ENCODE measurements around the gene APBA2. TPM values are rescaled to one million over a fixed set of nuclear protein-coding genes. Genes with fewer than 3 reads are reported as not detected.

Gene APBA2
- total RNA-seq, 1 donor from 2014 or later = 19.6 TPM

GRCh38 chr15:28927043-28927442, 41.3 kb downstream of the APBA2 start:
- Histone ChIP-seq H3K27me3 (no peaks in the 10 kb centered on the region), H3K9me3 (no peaks in the 10 kb centered on the region), H3K27ac (no peak overlapping the region), H3K4me1 (no peaks in the 10 kb centered on the region), H3K4me3 (no peak overlapping the region), H3K36me3 (no peaks in the 10 kb centered on the region)
- intact Hi-C loops (cut with DNase I) = no loop called here
- TF ChIP-seq POLR2A (IDR thresholded peaks at IDR 0.05) (no peak), POLR2AphosphoS5 (IDR thresholded peaks at IDR 0.05; ENCODE audit: insufficient read depth in 1 of 2, low read depth in 1 of 2) (no peak), CTCF (IDR thresholded peaks at IDR 0.05) (no peak)
- no peak for DNase-seq (ENCODE audit: extremely low spot score in 2 of 2)

GRCh38 chr15:28929200-28929599, 43.4 kb downstream of the APBA2 start:
- Histone ChIP-seq H3K27ac (no peak overlapping the region), H3K27me3 (no peaks in the 10 kb centered on the region), H3K36me3 (no peaks in the 10 kb centered on the region), H3K4me3 (no peak overlapping the region), H3K4me1 (no peaks in the 10 kb centered on the region), H3K9me3 (no peaks in the 10 kb centered on the region)
- intact Hi-C loops (cut with DNase I) = no loop called here
- DNase-seq (ENCODE audit: extremely low spot score in 2 of 2) = no peak
- TF ChIP-seq POLR2AphosphoS5 (IDR thresholded peaks at IDR 0.05; ENCODE audit: insufficient read depth in 1 of 2, low read depth in 1 of 2) (no peak), CTCF (IDR thresholded peaks at IDR 0.05) (no peak), POLR2A (IDR thresholded peaks at IDR 0.05) (no peak)

GRCh38 chr15:28930011-28930410, 44.2 kb downstream of the APBA2 start:
- H3K36me3 ChIP-seq = no peaks in the 10 kb centered on the region
- no peak overlapping the region for H3K27ac ChIP-seq
- no peak overlapping the region for H3K4me3 ChIP-seq
- H3K27me3 ChIP-seq = no peaks in the 10 kb centered on the region
- no peak for TF ChIP-seq POLR2AphosphoS5 (IDR thresholded peaks at IDR 0.05; ENCODE audit: insufficient read depth in 1 of 2, low read depth in 1 of 2)
- TF ChIP-seq CTCF (IDR thresholded peaks at IDR 0.05) = no peak
- no peak for TF ChIP-seq POLR2A (IDR thresholded peaks at IDR 0.05)
- H3K9me3 ChIP-seq = no peaks in the 10 kb centered on the region
- no peak for DNase-seq (ENCODE audit: extremely low spot score in 2 of 2)
- no peaks in the 10 kb centered on the region for H3K4me1 ChIP-seq
- intact Hi-C loops (cut with DNase I) = no loop called here

GRCh38 chr15:28930476-28931291, 44.9 kb downstream of the APBA2 start:
- no peak overlapping the region for H3K27ac ChIP-seq
- no peaks in the 10 kb centered on the region for H3K9me3 ChIP-seq
- H3K36me3 ChIP-seq = no peaks in the 10 kb centered on the region
- no peaks in the 10 kb centered on the region for H3K27me3 ChIP-seq
- DNase-seq (ENCODE audit: extremely low spot score in 2 of 2) = no peak
- intact Hi-C loops (cut with DNase I) = no loop called here
- no peaks in the 10 kb centered on the region for H3K4me1 ChIP-seq
- H3K4me3 ChIP-seq = no peak overlapping the region
- TF ChIP-seq POLR2AphosphoS5 (IDR thresholded peaks at IDR 0.05; ENCODE audit: insufficient read depth in 1 of 2, low read depth in 1 of 2) = no peak
- no peak for TF ChIP-seq CTCF (IDR thresholded peaks at IDR 0.05)
- no peak for TF ChIP-seq POLR2A (IDR thresholded peaks at IDR 0.05)

GRCh38 chr15:28931828-28932227, 46.1 kb downstream of the APBA2 start:
- TF ChIP-seq POLR2AphosphoS5 (IDR thresholded peaks at IDR 0.05; ENCODE audit: insufficient read depth in 1 of 2, low read depth in 1 of 2) (no peak), CTCF (IDR thresholded peaks at IDR 0.05) (no peak), POLR2A (IDR thresholded peaks at IDR 0.05) (no peak)
- no peak for DNase-seq (ENCODE audit: extremely low spot score in 2 of 2)
- Histone ChIP-seq H3K4me3 (no peak overlapping the region), H3K9me3 (no peaks in the 10 kb centered on the region), H3K4me1 (no peaks in the 10 kb centered on the region), H3K27ac (no peak overlapping the region), H3K27me3 (no peaks in the 10 kb centered on the region), H3K36me3 (no peaks in the 10 kb centered on the region)
- intact Hi-C loops (cut with DNase I) = no loop called here
